Measurements from ENCODE around the gene SPAAR. TPM values are rescaled to one million over a fixed set of nuclear protein-coding genes. Genes with fewer than 3 reads are reported as not detected.

The SPAAR gene
- total and polyA plus RNA-seq, 9 of the 15 experiments (the other 6 are each of a cell fraction or from before 2014, with no cell fraction given): not detected

DNA sequence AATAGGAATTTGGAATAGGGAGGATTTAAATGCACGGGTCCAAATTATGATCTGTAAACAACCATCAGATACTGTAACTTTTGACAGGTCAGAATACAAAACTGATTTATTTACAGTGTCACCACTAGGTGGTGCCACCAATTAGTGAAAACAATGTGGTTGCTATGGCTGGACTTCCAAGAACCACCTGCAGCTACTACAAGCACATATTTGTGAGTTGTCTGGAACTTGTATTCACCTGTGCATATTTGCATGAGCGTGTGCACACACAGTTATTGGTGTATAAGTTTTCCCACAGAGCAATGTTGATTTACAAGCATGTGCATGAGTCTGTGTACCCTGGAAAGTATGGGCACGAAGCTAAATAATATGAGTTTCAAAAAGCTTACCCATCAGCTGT, 6.2 kb upstream of the SPAAR start (continued):
- TF ChIP-seq ZNF232 (CRISPR knock-in tag; IDR thresholded peaks at IDR 0.05) (no peak), NR2C1 (IDR thresholded peaks at IDR 0.05) (no peak), NR2C1 (tag; IDR thresholded peaks at IDR 0.05) (no peak), MXI1 (IDR thresholded peaks at IDR 0.05; ENCODE audit: low read depth, low read length) (no peak), CBFB (CRISPR knock-in tag; IDR thresholded peaks at IDR 0.05) (no peak), ZBTB8A (IDR thresholded peaks at IDR 0.05; ENCODE audit: partially characterized antibody) (no peak), ZBTB11 (CRISPR knock-in tag; IDR thresholded peaks at IDR 0.05) (no peak), HMG20A (CRISPR knock-in tag; conservative IDR thresholded peaks at IDR 0.05) (no peak), SMC3 (conservative IDR thresholded peaks at IDR 0.05; ENCODE audit: insufficient read depth, low read depth, low read length) (peak; percentile 40; the same call in 1 of the 2 replicates), ETV5 (CRISPR knock-in tag; IDR thresholded peaks at IDR 0.05; ENCODE audit: low read depth) (no peak), REST (IDR thresholded peaks at IDR 0.05; ENCODE audit: borderline replicate concordance) (peak; percentile 76; the same call in 1 of the 2 replicates), REST (CRISPR knock-in tag; IDR thresholded peaks at IDR 0.05; ENCODE audit: low read depth) (no peak), RAD21 (CRISPR knock-in tag; conservative IDR thresholded peaks at IDR 0.05 in 1 of 2, IDR thresholded peaks at IDR 0.05 in 1 of 2) (peak; percentile 68 to 82)

All from K562 (cell line).